Neuronal stem cell (in vitro differentiated cells): ENCODE measurements around the gene MITF.
A peak's percentile ranks its signal among the peaks of the same experiment; 100 is the strongest.

Experiments used
- DNase-seq: peaks from one replicate; pipeline ENCODE4 v3.0.0-alpha.2; 2013; ENCODE audit warnings: low spot score
- H2AFZ ChIP-seq: one replicate; pipeline ENCODE4 v1.6.1; 2013; ENCODE audit warnings: mild to moderate bottlenecking, low read length, inconsistent platforms
- H2AK5ac ChIP-seq: 2 replicates; pipeline ENCODE4 v1.6.1; 2013; ENCODE audit warnings: low read depth, mild to moderate bottlenecking, inconsistent platforms, low read length, moderate library complexity, mixed read lengths
- H2BK120ac ChIP-seq: 2 replicates; pipeline ENCODE4 v1.6.1; 2013; ENCODE audit warnings: low read depth, mild to moderate bottlenecking, inconsistent platforms, low read length, moderate library complexity, mixed read lengths
- H2BK12ac ChIP-seq: one replicate; pipeline ENCODE4 v1.6.1; 2013; ENCODE audit warnings: low read length, inconsistent platforms
- H2BK15ac ChIP-seq: 2 replicates; pipeline ENCODE4 v1.6.1; 2013; ENCODE audit warnings: mild to moderate bottlenecking, low read length, inconsistent platforms, mixed read lengths
- H2BK5ac ChIP-seq: one replicate; pipeline ENCODE4 v1.6.1; 2013; ENCODE audit warnings: inconsistent platforms, mild to moderate bottlenecking, low read length, moderate library complexity
- H3K14ac ChIP-seq: one replicate; pipeline ENCODE4 v1.6.1; 2013; ENCODE audit warnings: low read length, inconsistent platforms
- H3K18ac ChIP-seq: 2 replicates; pipeline ENCODE4 v1.6.1; 2013; ENCODE audit warnings: low read length, inconsistent platforms
- H3K23ac ChIP-seq: 2 replicates; pipeline ENCODE4 v1.6.1; 2013; ENCODE audit warnings: low read depth, mild to moderate bottlenecking, mixed read lengths, low read length, inconsistent platforms; ENCODE audit not compliant: poor library complexity
- H3K27ac ChIP-seq: replicated peaks from 3 replicates; pipeline ENCODE4 v1.5.1; 2013; ENCODE audit warnings: low read length, inconsistent platforms
- H3K27me3 ChIP-seq, 3 experiments: 2 replicates each; pipeline ENCODE4 v1.6.1; 2013; ENCODE audit warnings: low read length in 3 of 3, mild to moderate bottlenecking in 2 of 3, inconsistent platforms in 1 of 3, low read depth in 1 of 3, mixed read lengths in 1 of 3, moderate library complexity in 1 of 3; ENCODE audit not compliant: control insufficient read depth in 3 of 3, insufficient read depth in 3 of 3
- H3K36me3 ChIP-seq, 2 donors: replicated peaks in 1 of 2; 2 replicates each; pipeline ENCODE4 v1.6.1; 2013; ENCODE audit warnings: low read length in 2 of 2; ENCODE audit not compliant: control insufficient read depth in 2 of 2, insufficient read depth in 2 of 2
- H3K4ac ChIP-seq: 2 replicates; pipeline ENCODE4 v1.6.1; 2013; ENCODE audit warnings: inconsistent platforms, mild to moderate bottlenecking, low read length, moderate library complexity
- H3K4me1 ChIP-seq, 2 donors: 1 replicate in 1 of 2; 2 replicates in 1 of 2; pipeline ENCODE4 v1.6.1; 2013; ENCODE audit warnings: low read length in 2 of 2, low read depth in 1 of 2; ENCODE audit not compliant: control insufficient read depth in 2 of 2, insufficient read depth in 1 of 2
- H3K4me2 ChIP-seq: one replicate; pipeline ENCODE4 v1.6.1; 2013; ENCODE audit warnings: mild to moderate bottlenecking, low read length, inconsistent platforms; ENCODE audit not compliant: insufficient read depth, poor library complexity, severe bottlenecking
- H3K4me3 ChIP-seq, 2 donors: 2 replicates each; pipeline ENCODE4 v1.5.1; 2013; ENCODE audit warnings: low read length in 2 of 2, mild to moderate bottlenecking in 2 of 2, inconsistent platforms in 1 of 2, moderate library complexity in 1 of 2
- H3K79me1 ChIP-seq: one replicate; pipeline ENCODE4 v1.6.1; 2013; ENCODE audit warnings: low read depth, mild to moderate bottlenecking, inconsistent platforms, low read length, moderate library complexity
- H3K9ac ChIP-seq: one replicate; pipeline ENCODE4 v1.6.1; 2013; ENCODE audit warnings: mild to moderate bottlenecking, low read depth, low read length, inconsistent platforms; ENCODE audit not compliant: poor library complexity
- H3K9me3 ChIP-seq, 2 donors: replicated peaks in 1 of 2; 2 replicates each; pipeline versions ENCODE3 to v1.6.1; 2013; ENCODE audit warnings: low read length in 2 of 2, mild to moderate bottlenecking in 2 of 2, inconsistent platforms in 1 of 2, low read depth in 1 of 2, mixed read lengths in 1 of 2, moderate library complexity in 1 of 2; ENCODE audit not compliant: control insufficient read depth in 2 of 2, insufficient read depth in 1 of 2
- H4K8ac ChIP-seq: one replicate; pipeline ENCODE4 v1.6.1; 2013; ENCODE audit warnings: low read depth, mild to moderate bottlenecking, inconsistent platforms, low read length, moderate library complexity
- H4K91ac ChIP-seq: one replicate; pipeline ENCODE4 v1.6.1; 2013; ENCODE audit warnings: low read length, low read depth, mild to moderate bottlenecking, inconsistent platforms; ENCODE audit not compliant: poor library complexity
- WGBS, 2 donors: extraction: QIAGEN DNeasy Blood & Tissue Kit; methylation state at CpG; one replicate each; pipeline ENCODE4 v1.1.7; 2013; ENCODE audit warnings: missing lambda C conversion rate in 2 of 2, mixed read lengths in 1 of 2; ENCODE audit not compliant: insufficient read length in 2 of 2, insufficient replicate concordance in 1 of 2; ENCODE audit errors: extremely low coverage in 2 of 2; 5-methylcytosine and 5-hydroxymethylcytosine counted together

MITF gene

DNA sequence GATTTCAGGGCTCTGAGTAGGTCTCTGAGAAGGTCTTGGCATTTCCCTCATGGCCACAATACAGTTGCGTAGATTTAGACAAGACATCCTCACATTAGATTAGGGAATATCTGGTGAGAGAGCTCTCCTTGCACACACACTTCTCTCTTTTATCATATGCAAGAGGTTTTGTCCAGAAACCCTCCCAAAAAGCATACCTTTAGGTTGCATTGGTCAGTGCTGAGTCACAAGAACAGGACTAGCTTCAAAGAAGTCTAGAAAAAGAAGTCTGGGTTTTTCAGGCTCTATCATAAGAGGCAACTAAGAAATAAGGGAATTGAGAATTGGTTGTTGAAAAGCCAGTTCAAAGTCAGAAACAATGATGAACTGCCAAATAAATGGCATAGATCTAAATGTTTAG is 40.1 kb upstream of the MITF start:
- Histone ChIP-seq H3K4ac (no peak overlapping the region), H2BK12ac (no peak overlapping the region)

DNA sequence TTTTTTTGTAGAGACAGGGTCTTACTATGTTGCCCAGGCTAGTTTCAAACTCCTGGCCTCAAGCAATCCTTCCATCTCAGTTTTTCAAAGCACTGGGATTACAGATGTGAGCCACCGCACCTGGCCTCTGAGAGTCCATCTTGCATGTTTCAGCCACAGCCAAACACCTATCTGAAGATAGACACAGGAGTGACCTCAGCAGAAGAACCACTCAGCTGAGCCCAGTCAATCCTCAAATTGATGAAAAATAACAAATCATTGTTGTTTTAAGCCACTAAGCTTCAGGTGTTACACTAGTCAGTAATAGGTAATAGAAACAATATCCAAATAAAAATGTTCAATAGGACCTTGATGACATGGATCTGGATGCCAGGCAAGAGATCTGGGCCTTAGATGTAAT is 38.3 kb upstream of the MITF start:
- H4K91ac ChIP-seq, result no peak overlapping the region
- no peak overlapping the region for H3K4ac ChIP-seq
- H2AK5ac ChIP-seq, result no peak overlapping the region
- WGBS, 2 donors, result no CpG with 5 or more reads among the region's 1 CpG
- no peak overlapping the region for H3K14ac ChIP-seq
- no peaks in the 10 kb centered on the region for H3K79me1 ChIP-seq
- no peak overlapping the region for H3K4me2 ChIP-seq
- H2BK120ac ChIP-seq, result no peak overlapping the region
- no peak overlapping the region for H2BK5ac ChIP-seq
- H3K4me1 ChIP-seq, result no peaks in the 10 kb centered on the region
- H3K9me3 ChIP-seq, result peaks cover 0 to 2% of the 10 kb centered on the region in 2 donors
- DNase-seq, result no peak
- no peak overlapping the region for H2AFZ ChIP-seq
- H3K23ac ChIP-seq, result no peak overlapping the region
- H4K8ac ChIP-seq, result no peak overlapping the region
- no peaks in the 10 kb centered on the region for H3K27me3 ChIP-seq
- no peak overlapping the region for H3K18ac ChIP-seq
- no peak overlapping the region for H2BK15ac ChIP-seq
- H3K4me3 ChIP-seq, result peak overlapping the region in 1 of 2 donors; percentile 29
- H3K36me3 ChIP-seq, result no peaks in the 10 kb centered on the region
- H3K9ac ChIP-seq, result no peak overlapping the region
- no peak overlapping the region for H3K27ac ChIP-seq
- no peak overlapping the region for H2BK12ac ChIP-seq

More for the DNA sequence above, 40.1 kb upstream of the MITF start:
- no peak overlapping the region for H2BK120ac ChIP-seq
- H4K8ac ChIP-seq, result no peak overlapping the region
- no peak overlapping the region for H2BK5ac ChIP-seq
- H3K23ac ChIP-seq, result no peak overlapping the region
- DNase-seq, result no peak
- H2AK5ac ChIP-seq, result no peak overlapping the region
- H3K27ac ChIP-seq, result no peak overlapping the region
- H4K91ac ChIP-seq, result no peak overlapping the region
- H3K9me3 ChIP-seq, result peaks cover 0 to 2% of the 10 kb centered on the region in 2 donors
- H3K79me1 ChIP-seq, result no peaks in the 10 kb centered on the region
- no peak overlapping the region for H3K14ac ChIP-seq
- H2BK15ac ChIP-seq, result no peak overlapping the region
- no peaks in the 10 kb centered on the region for H3K4me1 ChIP-seq
- no peaks in the 10 kb centered on the region for H3K27me3 ChIP-seq
- no peak overlapping the region for H3K18ac ChIP-seq
- H3K9ac ChIP-seq, result no peak overlapping the region
- no peak overlapping the region for H3K4me2 ChIP-seq
- H2AFZ ChIP-seq, result no peak overlapping the region
- H3K4me3 ChIP-seq, result no peak overlapping the region
- WGBS, 2 donors, result no CpG with 5 or more reads among the region's 1 CpG
- no peaks in the 10 kb centered on the region for H3K36me3 ChIP-seq

DNA sequence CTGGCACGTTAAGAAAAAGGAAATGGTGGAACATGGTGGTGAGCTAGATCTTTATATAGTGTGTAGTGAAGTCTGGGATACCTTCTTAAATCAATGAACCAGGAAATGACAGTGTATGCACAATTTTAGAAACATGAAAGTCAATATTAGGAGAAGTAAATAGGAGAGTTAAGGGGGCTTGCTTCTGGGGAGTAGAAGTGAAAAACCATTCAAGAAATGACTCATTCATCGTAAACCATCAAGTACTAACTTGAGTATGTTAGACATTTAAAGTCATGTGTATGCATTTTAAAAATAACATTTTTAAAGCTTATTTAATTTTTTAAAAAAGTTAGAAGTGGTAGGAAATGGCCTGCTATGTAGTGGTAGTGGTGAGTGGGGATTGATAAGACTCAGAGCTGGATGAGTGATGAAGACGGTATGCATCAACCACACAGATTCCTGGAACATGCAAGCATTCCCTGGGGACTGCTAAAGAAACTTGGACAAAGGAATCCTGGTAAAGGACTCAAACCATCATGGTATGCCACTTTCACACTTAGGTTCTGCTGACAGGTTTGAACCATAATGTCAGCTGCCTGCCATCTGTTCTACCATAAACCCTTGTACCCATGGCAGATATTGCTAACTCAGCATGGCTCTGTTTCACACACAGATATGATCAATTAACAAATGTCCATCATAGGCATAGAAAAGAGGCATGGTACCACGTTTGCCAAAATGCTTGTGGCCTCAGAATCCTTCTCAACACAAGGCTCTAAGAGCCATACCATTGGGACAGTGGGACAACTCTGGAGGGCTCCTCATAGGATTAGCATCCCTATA is 28.9 kb upstream of the MITF start:
- Histone ChIP-seq H3K27ac (no peak overlapping the region), H3K27me3 (no peaks in the 10 kb centered on the region), H3K79me1 (no peaks in the 10 kb centered on the region), H2AFZ (no peak overlapping the region), H3K9me3 (no peaks in the 10 kb centered on the region), H2AK5ac (no peak overlapping the region), H2BK12ac (no peak overlapping the region), H3K18ac (no peak overlapping the region), H4K8ac (no peak overlapping the region), H3K4me1 (peaks cover 0 to 2% of the 10 kb centered on the region in 2 donors), H4K91ac (no peak overlapping the region), H3K36me3 (no peaks in the 10 kb centered on the region), H3K14ac (no peak overlapping the region), H3K9ac (no peak overlapping the region), H3K4me2 (no peak overlapping the region), H3K4me3 (no peak overlapping the region), H2BK5ac (no peak overlapping the region), H3K23ac (no peak overlapping the region), H2BK120ac (no peak overlapping the region), H3K4ac (no peak overlapping the region), H2BK15ac (no peak overlapping the region)
- WGBS, 2 donors, result no CpG with 5 or more reads among the region's 4 CpGs
- no peak for DNase-seq

DNA sequence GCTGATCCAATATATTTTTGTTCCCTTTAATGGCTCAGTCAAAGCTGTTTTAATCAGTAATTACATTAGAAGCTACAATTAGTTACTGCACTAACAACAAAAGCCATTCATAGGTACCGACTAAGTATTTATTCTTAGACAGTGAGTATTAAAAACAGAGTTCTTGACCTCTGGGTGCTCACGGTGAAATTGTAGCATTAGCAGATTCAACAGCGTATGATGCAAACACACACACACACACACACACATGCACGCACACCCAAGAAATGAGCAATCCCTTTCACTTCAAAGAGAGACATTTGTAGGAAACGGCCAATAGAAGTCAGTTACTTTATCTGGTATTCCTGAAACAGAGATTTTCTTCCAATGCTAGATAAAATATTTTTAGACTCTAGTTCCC is 27.0 kb upstream of the MITF start:
- peaks cover 0 to 1% of the 10 kb centered on the region in 2 donors for H3K4me1 ChIP-seq
- no peak overlapping the region for H4K91ac ChIP-seq
- no peak overlapping the region for H3K4me2 ChIP-seq
- H2AFZ ChIP-seq, result no peak overlapping the region
- no peak overlapping the region for H3K18ac ChIP-seq
- no peak overlapping the region for H2BK120ac ChIP-seq
- H3K27ac ChIP-seq, result no peak overlapping the region
- no peak overlapping the region for H2BK12ac ChIP-seq
- no peak overlapping the region for H3K4me3 ChIP-seq
- H3K4ac ChIP-seq, result no peak overlapping the region
- no peak overlapping the region for H4K8ac ChIP-seq
- WGBS, 2 donors, result no CpG with 5 or more reads among the region's 5 CpGs
- no peaks in the 10 kb centered on the region for H3K9me3 ChIP-seq
- H2BK5ac ChIP-seq, result no peak overlapping the region
- H3K9ac ChIP-seq, result no peak overlapping the region
- H2AK5ac ChIP-seq, result no peak overlapping the region
- no peaks in the 10 kb centered on the region for H3K79me1 ChIP-seq
- H3K14ac ChIP-seq, result no peak overlapping the region
- DNase-seq, result no peak
- no peaks in the 10 kb centered on the region for H3K27me3 ChIP-seq
- no peak overlapping the region for H3K23ac ChIP-seq
- H3K36me3 ChIP-seq, result no peaks in the 10 kb centered on the region
- no peak overlapping the region for H2BK15ac ChIP-seq
